ENCODE data around the gene RASL11A.

GRCh38 chr13:27252467-27252866 is 18.2 kb upstream of the RASL11A start:
- no peak for TF ChIP-seq CTCF (IDR thresholded peaks at IDR 0.05)
- no peak for TF ChIP-seq POLR2A (IDR thresholded peaks at IDR 0.05)

Data from heart left ventricle (tissue), 13 donors.